Activated effector memory CD4-positive, alpha-beta T cell treated with anti-CD3 and anti-CD28 coated beads, Interleukin-2, amount 50 U/mL, for 16 hours (primary cell): ENCODE measurements around the gene SGCD.

ENCODE experiments used
- DNase-seq: peaks from one replicate; pipeline ENCODE4 v3.0.0-alpha.2; 2020

Gene SGCD

DNA sequence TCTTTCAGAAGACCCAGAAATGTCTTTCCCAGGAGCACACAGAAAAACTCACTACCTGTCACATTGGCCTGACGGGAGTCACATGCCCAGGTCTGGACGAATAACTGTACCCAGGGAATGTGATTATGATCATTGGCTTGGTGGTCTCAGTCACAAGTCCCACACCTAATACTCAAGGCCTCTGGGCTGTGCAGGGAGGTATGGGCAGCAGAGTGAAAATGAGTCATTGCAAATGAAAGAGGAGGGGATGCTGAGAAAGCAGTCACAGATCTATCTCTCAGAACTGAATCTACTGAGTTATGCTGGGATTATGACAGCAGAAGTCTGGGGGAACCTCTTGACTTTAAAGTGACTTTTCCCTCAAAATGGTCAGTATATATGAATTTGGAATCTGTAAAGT, 36.9 kb downstream of the SGCD start:
- DNase-seq: no peak

DNA sequence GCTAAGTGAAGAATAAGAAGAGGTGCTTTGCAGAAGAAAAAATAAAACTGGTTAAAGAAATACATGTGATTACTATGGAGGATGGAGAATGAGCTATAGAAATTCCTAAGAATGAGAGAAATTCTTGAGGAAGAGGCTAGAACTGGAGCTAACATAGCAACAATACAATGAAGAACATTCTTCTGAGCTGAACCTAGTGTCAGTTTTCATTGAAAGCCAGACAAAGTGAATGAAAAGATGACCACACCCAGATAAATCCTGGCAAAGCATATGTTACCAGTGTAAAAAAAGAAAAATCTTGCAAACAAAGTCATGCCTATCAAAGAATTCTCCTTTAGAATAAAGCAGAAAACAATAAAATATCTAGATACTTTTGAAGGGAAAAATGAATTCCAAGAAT, 39.6 kb downstream of the SGCD start:
- DNase-seq: no peak

DNA sequence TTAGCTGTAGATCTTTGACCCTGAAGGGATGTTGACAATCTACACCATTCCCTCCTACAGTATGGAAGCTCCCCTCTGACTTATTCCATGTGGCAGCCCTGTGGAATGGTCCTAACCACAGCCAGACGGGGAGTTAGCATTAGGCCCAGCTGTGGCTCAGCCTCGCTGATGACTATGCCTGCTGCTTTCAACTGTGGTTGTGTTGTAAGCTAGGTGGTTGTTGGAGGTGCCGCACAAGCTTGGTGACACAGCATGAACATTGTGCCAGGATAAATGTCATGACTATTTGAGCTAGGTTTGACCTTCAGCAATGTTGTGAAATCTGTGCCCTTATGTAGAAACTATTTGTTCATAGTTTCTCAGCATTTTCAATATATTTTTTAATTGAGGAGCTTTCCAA, 40.6 kb downstream of the SGCD start:
- DNase-seq: no peak

DNA sequence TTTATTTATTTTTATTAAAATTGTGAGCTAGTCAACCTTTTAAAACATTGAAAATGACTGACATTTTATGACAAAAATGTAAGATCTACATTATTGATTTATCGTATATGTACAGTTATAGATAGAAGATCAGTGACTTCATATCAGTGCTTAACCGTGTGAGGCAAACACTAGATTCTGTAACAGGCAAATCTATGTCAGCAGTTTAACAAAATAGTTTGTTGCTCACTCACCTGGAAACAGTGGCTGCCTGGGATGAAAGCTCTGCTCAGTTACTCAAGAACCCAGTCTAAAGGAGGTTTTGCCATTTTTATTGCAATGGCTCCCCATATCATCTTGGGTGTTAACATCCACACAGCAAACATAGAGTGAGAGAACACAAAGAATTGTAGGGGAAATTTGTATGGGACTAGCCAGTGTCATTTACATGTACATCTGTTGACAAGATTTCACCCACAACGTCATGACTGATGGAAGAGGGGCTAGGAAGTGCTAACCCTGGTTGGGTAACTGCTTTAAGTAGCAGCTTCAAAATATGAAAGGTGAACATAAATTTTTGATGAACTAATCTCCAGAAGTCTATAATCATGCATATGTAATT, 49.0 kb downstream of the SGCD start:
- DNase-seq: no peak

DNA sequence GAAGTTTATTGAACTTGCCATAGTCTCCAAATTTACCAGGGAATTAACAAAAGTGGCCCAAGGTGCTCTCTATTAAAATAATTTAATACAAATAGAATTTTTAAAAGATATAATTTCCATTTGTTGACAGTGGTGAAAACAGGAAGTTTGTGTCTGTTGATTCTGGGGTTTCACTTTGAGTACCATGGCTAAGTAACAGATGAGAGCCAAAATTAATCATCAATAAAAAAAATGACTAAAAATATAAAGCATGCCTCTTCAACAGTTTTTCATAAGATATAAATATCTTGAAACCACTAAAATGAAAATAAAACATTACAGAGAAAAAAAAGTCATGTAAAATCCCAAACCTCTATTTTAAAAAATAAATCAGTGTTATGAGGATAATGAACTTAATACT, 49.8 kb downstream of the SGCD start:
- DNase-seq: no peak

DNA sequence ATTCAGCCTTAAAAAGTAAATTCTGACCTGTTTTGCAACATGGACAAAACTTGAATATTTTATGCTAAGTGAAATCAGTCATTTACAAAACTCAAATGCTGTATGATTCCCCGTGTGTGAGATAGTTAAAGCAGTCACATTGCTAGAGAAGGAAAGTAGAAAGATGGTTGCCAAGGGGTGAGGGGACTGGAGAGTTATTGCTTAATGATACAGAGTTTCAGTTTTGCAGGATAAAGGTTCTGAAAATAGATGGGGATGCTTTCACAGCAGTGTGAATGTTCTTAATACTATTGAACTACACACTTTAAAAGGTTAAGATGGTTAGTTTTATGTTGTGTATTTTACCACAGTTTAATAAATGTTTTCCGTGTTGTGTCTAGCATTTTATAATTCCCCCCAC, 51.2 kb downstream of the SGCD start:
- DNase-seq: no peak

DNA sequence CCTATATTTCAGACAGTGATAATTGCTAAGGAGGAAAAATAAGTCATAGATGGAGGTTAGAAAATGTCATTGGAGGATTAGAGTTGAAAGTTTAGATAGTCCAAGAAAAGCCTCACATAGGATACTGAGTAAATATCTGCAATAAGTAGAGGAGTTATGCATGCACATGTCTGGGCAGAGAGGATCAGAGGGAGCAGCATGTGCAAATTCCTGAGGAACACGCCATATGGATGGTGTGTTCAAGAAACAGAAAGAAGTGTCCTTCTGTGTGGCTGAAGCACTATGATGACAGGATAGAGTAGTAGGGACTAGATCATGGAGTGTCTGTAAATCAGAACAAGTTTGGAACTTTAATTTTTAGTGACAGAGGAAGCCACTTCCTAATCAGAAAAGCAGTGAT, 52.2 kb downstream of the SGCD start:
- DNase-seq: no peak

DNA sequence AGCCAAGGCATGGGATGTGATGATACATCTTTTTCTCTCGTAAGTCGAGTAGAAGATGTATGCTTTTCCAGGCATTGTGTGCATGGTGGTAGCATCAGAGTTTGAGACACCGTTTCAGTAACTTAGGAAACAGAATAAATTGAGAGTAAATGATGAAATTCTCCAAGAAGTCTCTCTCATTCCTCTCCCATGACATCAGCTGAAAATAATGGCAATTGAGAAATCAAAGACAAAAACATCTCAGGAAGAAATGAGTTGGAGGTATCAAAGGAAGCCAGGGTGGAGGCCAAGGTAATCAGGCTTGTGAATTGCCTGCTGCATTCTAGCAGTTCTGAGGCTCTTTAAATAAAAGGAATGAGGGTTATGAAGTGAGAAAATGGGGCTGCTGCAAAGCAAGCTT, 53.9 kb downstream of the SGCD start:
- no peak for DNase-seq

DNA sequence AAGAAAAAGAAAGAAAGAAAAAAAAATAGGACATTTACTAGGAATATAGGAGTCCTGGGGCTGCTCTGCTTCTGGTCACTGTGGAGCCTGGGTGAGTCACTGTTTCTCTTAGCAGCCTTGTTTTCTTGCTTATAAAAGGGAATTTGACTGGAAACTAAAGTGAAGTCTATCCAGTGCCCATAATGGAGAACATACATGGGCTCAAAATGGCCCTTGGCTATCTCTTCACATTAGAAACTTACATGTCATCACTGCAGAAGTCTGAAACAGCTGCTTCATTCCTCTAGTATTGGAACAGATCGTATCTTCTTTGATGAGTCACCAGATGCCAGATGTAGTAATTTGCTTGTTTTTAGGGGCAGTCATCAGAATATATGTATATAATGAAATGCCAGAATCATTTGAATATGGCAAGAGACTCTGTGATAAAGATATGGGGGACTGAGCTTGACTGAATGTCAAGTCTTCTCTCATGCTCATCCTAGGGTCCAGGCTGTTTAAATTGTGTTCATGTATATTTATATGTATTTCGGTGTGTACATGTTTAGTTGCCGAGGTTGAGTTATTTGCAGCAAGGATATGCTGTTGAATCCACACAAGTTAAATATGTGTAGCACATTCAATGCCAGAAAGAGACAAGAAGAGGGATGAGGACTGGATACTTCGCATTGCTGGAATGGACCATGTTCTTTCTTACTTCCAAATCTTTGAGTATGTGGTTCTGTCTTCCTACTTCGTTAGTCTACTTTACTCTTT, 56.7 kb downstream of the SGCD start:
- no peak for DNase-seq

DNA sequence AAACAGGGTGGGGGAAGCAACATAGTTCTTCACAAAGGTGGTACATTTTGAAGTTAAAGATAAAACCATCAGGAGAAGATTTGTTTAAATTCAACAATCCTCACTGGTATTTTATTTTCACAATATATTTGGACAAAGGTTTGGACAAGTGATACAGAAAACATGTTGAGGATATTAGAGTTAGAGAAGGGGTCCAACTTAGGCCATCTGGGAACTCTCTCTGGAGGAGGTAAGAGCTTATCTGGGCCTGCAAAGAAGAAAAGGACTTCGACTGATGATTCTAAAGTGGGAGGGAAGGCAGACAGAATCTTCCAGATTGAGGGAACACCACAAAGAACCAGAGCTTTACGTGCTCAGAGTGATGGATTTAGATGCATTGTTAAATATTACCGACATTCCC, 58.5 kb downstream of the SGCD start:
- no peak for DNase-seq

DNA sequence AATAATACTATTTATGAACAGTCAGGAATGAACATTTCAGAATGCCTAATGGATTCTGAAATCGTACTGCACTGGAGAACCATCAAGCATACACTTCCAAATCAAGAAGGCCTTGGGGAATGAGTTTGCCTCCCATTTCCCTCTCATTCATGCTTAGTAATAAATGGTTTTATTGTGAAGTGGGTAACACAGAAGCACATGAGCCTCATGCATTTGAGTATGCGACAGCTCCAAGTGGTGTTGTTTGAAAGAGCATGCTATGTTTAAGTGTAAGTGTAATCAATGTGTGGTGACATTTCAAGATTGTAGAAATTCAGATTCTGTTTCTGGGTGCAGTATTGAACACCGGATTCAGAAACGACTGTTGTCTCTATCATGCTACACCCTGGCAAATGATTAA, 60.0 kb downstream of the SGCD start:
- no peak for DNase-seq

DNA sequence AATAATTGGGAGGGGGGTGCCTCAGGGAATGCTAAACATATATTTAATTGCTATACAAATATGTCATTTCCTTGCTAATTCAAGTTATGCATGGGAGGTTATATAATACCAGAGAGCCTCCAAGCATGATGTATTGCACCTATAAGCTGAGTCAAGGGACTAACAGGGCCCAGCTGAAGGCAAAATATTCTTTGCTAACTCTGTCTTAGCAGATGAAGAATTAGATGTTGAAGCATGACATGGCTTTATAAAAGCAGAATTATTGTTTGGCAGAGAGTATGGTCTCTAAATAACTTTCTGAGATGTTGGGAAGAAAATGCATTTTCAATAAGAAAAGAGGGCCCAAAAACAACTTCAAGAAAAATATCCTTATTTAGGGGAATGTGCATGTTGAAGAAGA, 60.4 kb downstream of the SGCD start:
- no peak for DNase-seq

DNA sequence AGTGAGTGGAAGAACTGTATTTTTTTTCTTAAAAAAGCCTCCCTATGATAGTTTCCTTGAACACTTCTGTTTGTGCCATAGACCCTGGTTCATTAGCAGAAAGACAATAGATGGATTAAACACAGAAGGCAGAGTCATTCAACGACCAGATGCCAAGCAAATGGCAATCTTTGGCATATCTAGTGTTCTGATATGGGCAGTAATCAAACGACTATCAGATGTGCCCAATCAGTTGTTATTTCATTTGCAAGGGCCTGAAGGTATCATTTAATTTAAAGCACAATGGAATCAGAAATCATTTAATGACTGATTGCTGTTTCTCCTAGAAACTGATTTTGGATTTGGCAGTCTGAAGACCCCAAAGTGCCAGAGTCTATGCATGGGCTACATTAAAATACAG, 61.3 kb downstream of the SGCD start:
- no peak for DNase-seq

DNA sequence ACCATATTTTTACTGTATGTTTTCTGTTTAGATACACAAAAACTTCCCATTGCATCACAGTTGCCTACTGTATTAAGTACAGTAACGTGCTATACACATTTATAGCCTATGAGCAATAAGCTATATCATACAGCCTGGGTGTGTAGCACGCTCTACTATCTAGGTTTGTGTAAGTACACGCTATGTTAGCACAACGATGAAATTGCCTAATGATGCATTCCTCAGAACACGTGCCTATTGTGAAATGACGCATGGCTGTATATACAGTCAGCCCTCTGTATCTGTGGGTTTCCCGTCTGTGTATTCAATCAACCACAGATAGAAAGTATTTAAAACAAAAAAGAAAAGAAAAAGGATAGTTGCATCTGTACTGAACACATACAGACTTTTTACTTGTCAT, 64.2 kb downstream of the SGCD start:
- no peak for DNase-seq

DNA sequence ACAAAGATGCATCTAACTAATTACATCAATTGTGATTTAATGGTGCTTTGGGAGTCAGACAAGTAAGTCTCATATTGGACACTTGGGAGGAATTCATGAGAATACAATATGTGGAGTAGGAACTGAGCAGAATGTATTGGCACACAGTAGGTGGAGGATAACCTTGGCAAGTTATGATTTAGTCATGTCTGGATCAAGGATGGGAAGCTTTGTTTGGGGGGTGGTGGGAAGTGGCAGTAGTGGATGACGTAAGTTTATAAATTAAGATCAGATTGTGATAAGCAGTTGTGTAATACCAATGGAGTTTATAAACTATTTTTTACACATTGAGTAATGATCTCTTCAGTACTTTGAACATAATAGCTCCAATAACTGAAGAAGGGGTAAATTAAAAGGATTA, 67.0 kb downstream of the SGCD start:
- no peak for DNase-seq

DNA sequence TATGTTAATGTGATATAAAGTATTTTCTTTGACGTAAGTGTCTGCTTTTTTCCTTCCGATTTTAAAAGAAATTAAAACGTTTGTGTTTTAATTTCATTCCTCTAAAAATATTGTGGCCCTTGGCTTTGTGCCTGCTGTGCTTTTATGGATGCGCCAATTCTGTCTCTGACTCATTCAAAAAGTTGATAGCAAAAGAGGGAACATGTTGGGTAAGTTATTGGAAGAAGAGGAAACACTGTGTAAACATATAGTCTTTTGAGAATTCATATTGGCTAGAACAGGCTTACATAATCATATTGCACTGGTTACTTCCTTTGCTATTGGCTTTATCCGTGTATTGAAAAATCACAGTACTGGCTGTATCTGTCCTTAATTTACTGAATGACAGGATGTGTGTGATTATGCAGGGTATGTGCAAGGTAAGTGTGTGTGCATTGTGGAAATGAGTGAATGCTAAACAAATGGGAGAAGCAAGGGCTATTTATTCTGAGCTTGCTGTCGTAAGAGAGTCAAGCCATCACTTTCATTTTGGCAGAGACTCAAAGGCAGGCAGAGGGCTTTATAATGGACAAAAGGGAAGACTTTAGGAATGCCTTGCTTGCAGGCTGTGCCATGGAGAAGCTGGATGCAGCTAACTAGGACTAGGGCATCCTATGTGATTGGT, 67.8 kb downstream of the SGCD start:
- DNase-seq: no peak

DNA sequence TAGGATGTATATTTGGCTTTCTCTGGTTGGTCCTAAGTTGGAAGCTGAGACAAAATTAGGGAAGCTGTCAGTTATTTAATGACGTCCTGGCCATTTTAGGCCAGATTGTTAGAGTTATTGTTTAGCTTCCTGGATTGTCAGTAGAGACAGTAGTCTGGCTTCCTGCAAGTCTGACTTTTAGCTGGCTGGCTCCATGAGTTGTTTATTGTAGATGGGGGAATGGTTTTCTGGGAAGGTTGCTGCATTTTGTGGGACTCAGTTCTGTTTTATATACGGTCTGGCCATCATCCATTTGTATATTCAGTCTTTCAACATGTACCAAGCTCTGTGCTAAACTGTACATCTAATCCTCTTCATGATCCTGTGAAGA, 68.3 kb downstream of the SGCD start:
- no peak for DNase-seq

DNA sequence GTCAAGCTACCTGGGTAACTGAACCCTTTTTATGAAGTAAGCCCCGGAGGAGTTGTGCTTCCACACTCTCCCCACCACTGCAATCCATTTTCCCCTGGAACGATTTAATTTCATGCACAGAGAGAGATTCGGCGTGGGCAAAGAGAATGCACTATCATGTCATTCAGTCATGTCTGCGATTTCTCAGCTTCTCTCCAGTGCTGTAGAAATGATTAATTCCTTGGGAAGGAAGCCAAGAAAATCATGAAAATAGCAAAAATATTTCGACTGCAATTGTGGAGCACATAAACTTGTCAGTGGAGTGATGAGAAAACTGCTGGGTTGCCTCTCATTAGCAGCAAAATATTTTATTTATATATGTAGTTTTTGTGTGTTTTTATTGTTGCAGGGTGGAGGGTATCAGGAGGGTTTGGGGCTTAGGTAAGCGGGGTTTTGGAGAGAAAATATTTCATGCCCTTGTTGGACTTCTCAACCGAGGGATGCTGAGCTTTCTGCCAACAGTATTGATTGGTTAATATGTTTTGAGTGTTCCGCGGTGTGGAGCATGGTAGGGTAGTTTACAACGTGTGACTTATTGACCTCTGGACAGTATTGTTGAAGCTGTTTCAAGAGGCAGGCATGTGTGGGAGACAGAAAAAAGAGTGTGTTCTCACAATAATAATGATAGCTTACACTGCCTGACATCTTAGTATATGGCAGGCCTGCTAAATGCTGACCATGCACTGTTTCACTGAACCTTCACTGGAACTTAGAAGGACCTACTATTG, 69.3 kb downstream of the SGCD start:
- DNase-seq: no peak

DNA sequence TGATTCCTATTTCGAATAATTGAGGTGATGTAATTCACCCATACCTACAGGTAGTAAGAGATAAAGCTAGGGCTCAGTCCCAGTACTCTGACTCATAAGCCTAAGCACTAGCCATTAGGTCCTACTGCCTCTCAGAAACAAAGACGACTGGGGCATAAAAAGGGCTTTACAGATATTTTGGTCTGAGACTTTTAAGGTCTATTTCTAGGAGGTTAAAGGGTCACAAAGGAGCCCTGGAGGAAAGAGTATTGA, 69.8 kb downstream of the SGCD start:
- no peak for DNase-seq

DNA sequence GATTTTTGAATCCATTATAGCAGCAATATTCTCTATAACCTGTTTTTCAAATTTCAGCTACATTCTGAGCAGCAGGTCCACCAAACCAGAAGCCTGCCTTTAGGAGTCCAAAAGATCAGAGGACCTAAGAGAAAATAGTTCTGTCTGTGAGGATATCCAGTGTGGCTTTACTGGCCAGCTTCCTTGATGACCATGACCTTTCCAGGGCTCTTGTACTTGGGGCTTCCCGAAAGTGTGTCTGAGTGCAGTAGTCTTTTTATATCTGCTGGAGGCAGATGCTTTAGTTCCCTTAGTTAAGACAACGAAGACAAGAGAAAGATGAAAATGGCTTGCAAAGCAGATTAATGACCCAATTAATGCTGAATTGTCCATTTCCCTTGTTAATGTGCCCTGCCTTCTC, 72.4 kb downstream of the SGCD start:
- no peak for DNase-seq

DNA sequence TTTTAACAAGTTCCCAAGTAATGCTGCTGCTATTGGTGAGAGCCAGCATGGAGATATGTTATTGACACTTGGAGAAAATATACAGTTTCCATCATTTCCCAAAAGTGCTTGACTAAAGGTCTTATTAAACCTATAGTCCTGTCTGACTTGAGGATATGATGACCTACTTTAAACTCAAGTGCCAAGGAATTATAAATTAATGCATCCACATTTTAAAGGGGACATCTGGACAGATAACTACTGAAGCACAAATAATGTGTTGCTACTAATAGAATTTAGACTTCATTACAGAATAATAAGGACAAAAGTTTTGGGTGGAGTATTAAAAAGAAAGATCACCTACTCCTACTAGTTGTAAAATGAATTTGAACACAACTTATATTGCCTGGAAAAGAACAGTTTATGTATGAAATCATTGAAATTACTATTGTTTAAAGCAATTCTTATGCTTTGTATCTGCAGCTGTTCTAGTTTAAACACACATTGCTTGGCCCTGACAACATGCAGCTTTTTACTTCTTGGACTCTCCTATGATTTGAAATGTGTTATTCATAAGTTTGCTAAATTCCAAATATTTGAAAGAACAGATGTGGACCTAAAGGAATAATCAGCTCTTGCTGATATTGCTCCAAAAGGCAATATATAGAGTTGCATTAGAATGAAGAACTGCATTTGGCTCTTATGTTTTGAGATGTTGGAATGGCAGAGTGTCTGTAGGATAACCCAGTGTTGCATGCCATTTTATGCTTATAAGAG, 73.4 kb downstream of the SGCD start:
- DNase-seq: no peak

DNA sequence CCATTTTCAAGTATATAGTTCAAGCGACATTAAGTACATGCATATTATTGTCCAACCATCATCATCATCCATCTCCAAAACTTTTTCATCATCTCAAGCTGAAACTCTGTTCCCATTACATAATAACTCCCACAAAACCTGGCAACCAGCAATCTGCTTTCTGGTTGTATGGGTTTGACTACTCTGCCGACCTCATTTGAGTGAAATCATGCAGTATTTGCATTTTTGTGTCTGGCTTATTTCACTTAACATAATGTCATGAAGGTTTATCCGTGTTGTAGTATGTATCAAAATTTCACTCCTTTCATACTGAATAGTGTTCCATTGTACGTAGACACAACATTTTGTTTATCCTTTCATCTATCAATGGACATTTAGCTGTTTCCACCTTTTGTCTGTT, 74.8 kb downstream of the SGCD start:
- DNase-seq: no peak

DNA sequence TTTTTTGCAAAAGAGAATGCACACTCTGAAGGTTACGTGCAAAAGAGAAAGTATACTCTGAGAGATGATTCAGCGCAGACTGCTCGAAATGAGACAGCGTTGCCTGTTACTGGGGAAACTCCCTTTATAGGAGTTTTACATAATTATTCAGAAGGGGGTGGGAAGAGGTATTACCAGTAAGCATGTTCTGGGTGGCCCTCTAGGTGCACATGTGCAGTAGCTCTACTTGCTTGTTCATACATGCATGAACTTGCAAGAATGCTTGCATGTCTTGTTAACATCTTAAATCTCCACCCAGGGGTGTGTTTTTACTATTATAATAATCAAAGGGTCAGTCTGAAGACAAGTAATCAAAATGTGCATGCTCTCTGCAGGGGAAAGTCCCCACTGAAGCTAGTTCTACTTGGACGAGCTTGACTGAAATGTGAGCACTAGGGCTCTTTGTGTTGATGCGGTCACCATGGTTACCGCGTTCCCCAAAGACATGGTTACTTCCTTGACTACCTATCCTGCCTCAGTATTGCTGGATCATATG, 75.5 kb downstream of the SGCD start:
- DNase-seq: peak; percentile 78
